Measurements from ENCODE around the gene LDLRAD4.

The LDLRAD4 gene

GRCh38 chr18:13178976-13179375, 39.6 kb upstream of the LDLRAD4 start:
- Histone ChIP-seq H4K20me1 (ENCODE audit: low read depth, low read length) (no peaks in the 10 kb centered on the region), H3K79me2 (ENCODE audit: insufficient read depth, low read length) (no peaks in the 10 kb centered on the region), H3K4me2 (ENCODE audit: low read depth, low read length, poor library complexity, severe bottlenecking) (no peak overlapping the region), H3K27ac (ENCODE audit: low read depth, low read length) (no peak overlapping the region), H3K9ac (ENCODE audit: low read length) (no peak overlapping the region), H3K9me3 (ENCODE audit: insufficient read depth, low read length) (no peaks in the 10 kb centered on the region), H3K9me2 (replicated peaks; ENCODE audit: insufficient read depth, low read length) (no peaks in the 10 kb centered on the region), H3F3A (ENCODE audit: insufficient read depth) (no peaks in the 10 kb centered on the region), H3K4me3 (ENCODE audit: insufficient read depth, low read length, poor library complexity, severe bottlenecking) (no peak overlapping the region), H2AFZ (ENCODE audit: low read depth, low read length, severe bottlenecking) (no peak overlapping the region), H3K27me3 (ENCODE audit: low read length) (no peaks in the 10 kb centered on the region), H3K36me3 (ENCODE audit: low read length) (no peaks in the 10 kb centered on the region)
- TF ChIP-seq CTCF (IDR thresholded peaks at IDR 0.05; ENCODE audit: insufficient read depth, low read length, poor library complexity, severe bottlenecking) (no peak), EZH2phosphoT487 (conservative IDR thresholded peaks at IDR 0.05; ENCODE audit: low read length) (no peak)

GRCh38 chr18:13179566-13180113, 38.9 kb upstream of the LDLRAD4 start:
- no peaks in the 10 kb centered on the region for H3K27me3 ChIP-seq (ENCODE audit: low read length)
- TF ChIP-seq EZH2phosphoT487 (conservative IDR thresholded peaks at IDR 0.05; ENCODE audit: low read length) (no peak), CTCF (IDR thresholded peaks at IDR 0.05; ENCODE audit: insufficient read depth, low read length, poor library complexity, severe bottlenecking) (no peak)
- no peak overlapping the region for H2AFZ ChIP-seq (ENCODE audit: low read depth, low read length, severe bottlenecking)
- no peaks in the 10 kb centered on the region for H4K20me1 ChIP-seq (ENCODE audit: low read depth, low read length)
- no peak overlapping the region for H3K27ac ChIP-seq (ENCODE audit: low read depth, low read length)
- H3K9ac ChIP-seq (ENCODE audit: low read length): no peak overlapping the region
- H3F3A ChIP-seq (ENCODE audit: insufficient read depth): no peaks in the 10 kb centered on the region
- no peaks in the 10 kb centered on the region for H3K79me2 ChIP-seq (ENCODE audit: insufficient read depth, low read length)
- no peaks in the 10 kb centered on the region for H3K9me3 ChIP-seq (ENCODE audit: insufficient read depth, low read length)
- no peaks in the 10 kb centered on the region for H3K9me2 ChIP-seq (replicated peaks; ENCODE audit: insufficient read depth, low read length)
- H3K4me3 ChIP-seq (ENCODE audit: insufficient read depth, low read length, poor library complexity, severe bottlenecking): no peak overlapping the region
- no peaks in the 10 kb centered on the region for H3K36me3 ChIP-seq (ENCODE audit: low read length)
- no peak overlapping the region for H3K4me2 ChIP-seq (ENCODE audit: low read depth, low read length, poor library complexity, severe bottlenecking)

- Histone ChIP-seq H3K9me3 (ENCODE audit: insufficient read depth, low read length) (no peaks in the 10 kb centered on the region), H3K79me2 (ENCODE audit: insufficient read depth, low read length) (no peaks in the 10 kb centered on the region), H3F3A (ENCODE audit: insufficient read depth) (no peaks in the 10 kb centered on the region), H3K27ac (ENCODE audit: low read depth, low read length) (no peak overlapping the region), H2AFZ (ENCODE audit: low read depth, low read length, severe bottlenecking) (no peak overlapping the region), H3K4me2 (ENCODE audit: low read depth, low read length, poor library complexity, severe bottlenecking) (no peak overlapping the region), H3K4me3 (ENCODE audit: insufficient read depth, low read length, poor library complexity, severe bottlenecking) (no peak overlapping the region), H3K9ac (ENCODE audit: low read length) (no peak overlapping the region), H3K36me3 (ENCODE audit: low read length) (no peaks in the 10 kb centered on the region), H3K9me2 (replicated peaks; ENCODE audit: insufficient read depth, low read length) (no peaks in the 10 kb centered on the region), H4K20me1 (ENCODE audit: low read depth, low read length) (no peaks in the 10 kb centered on the region), H3K27me3 (ENCODE audit: low read length) (no peaks in the 10 kb centered on the region)
- TF ChIP-seq EZH2phosphoT487 (conservative IDR thresholded peaks at IDR 0.05; ENCODE audit: low read length): no peak
- no peak for TF ChIP-seq CTCF (IDR thresholded peaks at IDR 0.05; ENCODE audit: insufficient read depth, low read length, poor library complexity, severe bottlenecking)
Measured at GRCh38 chr18:13180614-13181375, 37.8 kb upstream of the LDLRAD4 start.

Data from SU-DHL-6 (cell line).